Measurements from ENCODE around the gene ATP6V0C.
A peak's percentile ranks its signal among the peaks of the same experiment; 100 is the strongest.

Gene ATP6V0C

GRCh38 chr16:2493605-2494004, 20.1 kb upstream of the ATP6V0C start:
- no peak for DNase-seq

GRCh38 chr16:2494616-2495015, 19.1 kb upstream of the ATP6V0C start:
- no peak for DNase-seq

- no peak for DNase-seq
Measured at GRCh38 chr16:2495041-2495440, 18.7 kb upstream of the ATP6V0C start.

GRCh38 chr16:2496223-2497115, 17.3 kb upstream of the ATP6V0C start:
- DNase-seq, result no peak

GRCh38 chr16:2497116-2497630, 16.6 kb upstream of the ATP6V0C start:
- DNase-seq, result no peak

- DNase-seq, result no peak
Measured at GRCh38 chr16:2497695-2498484, 15.9 kb upstream of the ATP6V0C start.

- no peak for DNase-seq
Measured at GRCh38 chr16:2498531-2499253, 15.1 kb upstream of the ATP6V0C start.

- DNase-seq, result no peak
Measured at GRCh38 chr16:2499454-2499853, 14.3 kb upstream of the ATP6V0C start.

GRCh38 chr16:2499890-2500429, 13.8 kb upstream of the ATP6V0C start:
- DNase-seq, result no peak

GRCh38 chr16:2500430-2500917, 13.3 kb upstream of the ATP6V0C start:
- DNase-seq, result no peak

- DNase-seq, result peak; percentile 71
Measured at GRCh38 chr16:2500918-2501750, 12.6 kb upstream of the ATP6V0C start.

- DNase-seq, result no peak
Measured at GRCh38 chr16:2501946-2502895, 11.5 kb upstream of the ATP6V0C start.

- DNase-seq, result no peak
Measured at GRCh38 chr16:2505695-2506094, 8.1 kb upstream of the ATP6V0C start.

- DNase-seq, result no peak
Measured at GRCh38 chr16:2507052-2507659, 6.6 kb upstream of the ATP6V0C start.

GRCh38 chr16:2507665-2508064, 6.1 kb upstream of the ATP6V0C start:
- no peak for DNase-seq

GRCh38 chr16:2508722-2509400, 4.9 kb upstream of the ATP6V0C start:
- DNase-seq, result no peak

- peak; percentile 43 for DNase-seq
Measured at GRCh38 chr16:2511128-2511800, 2.5 kb upstream of the ATP6V0C start.

GRCh38 chr16:2511996-2512734, 1.6 kb upstream of the ATP6V0C start:
- no peak for DNase-seq

Measured in EL (cell line).